Activated T-cell treated with anti-CD3 and anti-CD28 coated beads for 24 hours (primary cell): ENCODE results near the gene SORCS3.

ENCODE experiments used
- DNase-seq: peaks from one replicate; pipeline ENCODE4 v3.0.0-alpha.2; 2020; ENCODE audit warnings: low read depth

SORCS3 gene

GRCh38 chr10:105266966-105267539 is 626.0 kb downstream of the SORCS3 start:
- DNase-seq, result no peak

GRCh38 chr10:105268961-105269360 is 627.9 kb downstream of the SORCS3 start:
- no peak for DNase-seq

- DNase-seq, result no peak
Observed at GRCh38 chr10:105269689-105270088, 628.6 kb downstream of the SORCS3 start.

GRCh38 chr10:105274556-105275070 is 633.5 kb downstream of the SORCS3 start:
- no peak for DNase-seq

- DNase-seq, result no peak
Observed at GRCh38 chr10:105278439-105278838, 637.3 kb downstream of the SORCS3 start.

- DNase-seq, result no peak
Observed at GRCh38 chr10:105279101-105279500, 638.0 kb downstream of the SORCS3 start.

GRCh38 chr10:105280895-105281294 is 639.8 kb downstream of the SORCS3 start:
- DNase-seq, result no peak

GRCh38 chr10:105284476-105285215 is 643.6 kb downstream of the SORCS3 start:
- no peak for DNase-seq

- no peak for DNase-seq
Observed at GRCh38 chr10:105288026-105288425, 646.9 kb downstream of the SORCS3 start.

GRCh38 chr10:105288613-105289012 is 647.5 kb downstream of the SORCS3 start:
- DNase-seq, result no peak

- no peak for DNase-seq
Observed at GRCh38 chr10:105291571-105291970, 650.5 kb downstream of the SORCS3 start.

GRCh38 chr10:105292236-105292635 is 651.1 kb downstream of the SORCS3 start:
- DNase-seq, result no peak
